SU-DHL-6 (cell line): ENCODE data around the gene FTCD.
"Not testable (repeated sequence)": the region's sequence is repeated elsewhere in the genome, so short reads cannot be mapped to it uniquely, and the experiment has no call there.

Experiments
- H2AFZ ChIP-seq: fragments of 200-600 bp; sonication (generic); 2 replicates; pipeline ENCODE4 v1.6.1; 2014; ENCODE audit warnings: low read depth, mild to moderate bottlenecking, moderate library complexity, mixed read lengths, antibody characterized with exemption, low read length; ENCODE audit not compliant: severe bottlenecking
- H3F3A ChIP-seq: fragments of 200-600 bp; shearing (Covaris generic); 2 replicates; pipeline ENCODE4 v1.6.0; 2016; ENCODE audit warnings: antibody characterized with exemption, mild to moderate bottlenecking; ENCODE audit not compliant: insufficient read depth
- H3K27ac ChIP-seq: fragments of 200-600 bp; sonication (generic); 2 replicates; pipeline ENCODE4 v1.5.1; 2016; ENCODE audit warnings: low read depth, mild to moderate bottlenecking, low read length, moderate library complexity, mixed read lengths
- H3K27me3 ChIP-seq: fragments of 200-600 bp; sonication (generic), shearing (Covaris generic); 2 replicates; pipeline ENCODE4 v1.6.0; 2014; ENCODE audit warnings: mild to moderate bottlenecking, low read length
- H3K36me3 ChIP-seq: fragments of 200-600 bp; sonication (generic); 2 replicates; pipeline ENCODE4 v1.6.1; 2014; ENCODE audit warnings: mild to moderate bottlenecking, low read length, mixed read lengths
- H3K4me2 ChIP-seq: fragments of 300-600, 200-600 bp; shearing (Covaris generic), sonication (generic); 2 replicates; pipeline ENCODE4 v1.6.0; 2014; ENCODE audit warnings: low read length, low read depth, mild to moderate bottlenecking; ENCODE audit not compliant: poor library complexity, severe bottlenecking
- H3K4me3 ChIP-seq: fragments of 200-600 bp; sonication (generic); 2 replicates; pipeline ENCODE4 v1.5.1; 2014; ENCODE audit warnings: antibody characterized with exemption, low read length, mild to moderate bottlenecking, mixed read lengths; ENCODE audit not compliant: insufficient read depth, poor library complexity, severe bottlenecking
- H3K79me2 ChIP-seq: fragments of 200-600 bp; sonication (generic); 2 replicates; pipeline ENCODE4 v1.6.1; 2014; ENCODE audit warnings: mild to moderate bottlenecking, low read length, moderate library complexity; ENCODE audit not compliant: insufficient read depth
- H3K9ac ChIP-seq: fragments of 200-600 bp; sonication (generic); 2 replicates; pipeline ENCODE4 v1.7.0; 2014; ENCODE audit warnings: mild to moderate bottlenecking, low read length
- H3K9me2 ChIP-seq: fragments of 200-600 bp; sonication (generic); replicated peaks from 2 replicates; pipeline ENCODE4 v1.6.1; 2014; ENCODE audit warnings: low read length; ENCODE audit not compliant: insufficient read depth
- H3K9me3 ChIP-seq: fragments of 200-600 bp; sonication (generic); 2 replicates; pipeline ENCODE4 v1.6.1; 2014; ENCODE audit warnings: low read length, mixed read lengths; ENCODE audit not compliant: insufficient read depth
- H4K20me1 ChIP-seq: fragments of 200-600 bp; sonication (generic); 2 replicates; pipeline ENCODE4 v1.6.1; 2014; ENCODE audit warnings: low read depth, mild to moderate bottlenecking, antibody characterized with exemption, low read length, moderate library complexity, mixed read lengths
- EZH2phosphoT487 ChIP-seq: fragments of 200-600 bp; sonication (generic), shearing (Covaris generic); conservative IDR thresholded peaks from 2 replicates; pipeline ENCODE4 v1.6.1; 2018; ENCODE audit warnings: mild to moderate bottlenecking, antibody characterized with exemption, low read length, moderate library complexity, mixed read lengths
- TF ChIP-seq, protein P1 (sequence below): fragments of 200-600 bp; sonication (generic); IDR thresholded peaks from one replicate; pipeline ENCODE4 v1.5.1; 2017; ENCODE audit warnings: antibody characterized with exemption, mild to moderate bottlenecking, low read length, moderate library complexity; ENCODE audit not compliant: insufficient read depth, poor library complexity, severe bottlenecking

Gene FTCD

DNA sequence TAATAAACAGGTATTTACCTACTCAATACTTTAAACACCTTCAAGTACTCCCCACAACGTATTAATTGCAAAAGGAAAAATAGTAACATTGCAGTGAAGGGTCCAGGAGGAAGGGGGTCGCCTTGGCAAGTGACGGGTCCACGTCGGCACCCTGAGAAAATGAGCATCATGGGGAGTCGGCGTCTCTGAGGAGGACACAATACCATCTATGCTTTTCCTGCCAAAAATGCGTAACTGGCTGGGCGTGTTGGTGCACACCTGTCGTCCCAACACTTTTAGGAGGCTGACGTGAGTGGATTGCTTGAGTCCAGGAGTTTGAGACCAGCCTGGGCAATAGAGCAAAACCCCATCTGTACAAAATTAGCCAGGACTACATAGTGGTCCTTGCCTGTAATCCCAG, 7.3 kb downstream of the FTCD start:
- Histone ChIP-seq H3K27ac (no peak overlapping the region), H3K36me3 (no peaks in the 10 kb centered on the region), H2AFZ (no peak overlapping the region), H3F3A (0 out of 2 replicates have a peak, but pooled peaks cover 3% of the 10 kb centered on the region), H4K20me1 (no peaks in the 10 kb centered on the region), H3K9ac (no peak overlapping the region), H3K4me2 (no peak overlapping the region), H3K9me2 (no peaks in the 10 kb centered on the region), H3K9me3 (no peaks in the 10 kb centered on the region), H3K27me3 (no peaks in the 10 kb centered on the region), H3K4me3 (no peak overlapping the region), H3K79me2 (no peaks in the 10 kb centered on the region)
- TF ChIP-seq, protein P1, sequence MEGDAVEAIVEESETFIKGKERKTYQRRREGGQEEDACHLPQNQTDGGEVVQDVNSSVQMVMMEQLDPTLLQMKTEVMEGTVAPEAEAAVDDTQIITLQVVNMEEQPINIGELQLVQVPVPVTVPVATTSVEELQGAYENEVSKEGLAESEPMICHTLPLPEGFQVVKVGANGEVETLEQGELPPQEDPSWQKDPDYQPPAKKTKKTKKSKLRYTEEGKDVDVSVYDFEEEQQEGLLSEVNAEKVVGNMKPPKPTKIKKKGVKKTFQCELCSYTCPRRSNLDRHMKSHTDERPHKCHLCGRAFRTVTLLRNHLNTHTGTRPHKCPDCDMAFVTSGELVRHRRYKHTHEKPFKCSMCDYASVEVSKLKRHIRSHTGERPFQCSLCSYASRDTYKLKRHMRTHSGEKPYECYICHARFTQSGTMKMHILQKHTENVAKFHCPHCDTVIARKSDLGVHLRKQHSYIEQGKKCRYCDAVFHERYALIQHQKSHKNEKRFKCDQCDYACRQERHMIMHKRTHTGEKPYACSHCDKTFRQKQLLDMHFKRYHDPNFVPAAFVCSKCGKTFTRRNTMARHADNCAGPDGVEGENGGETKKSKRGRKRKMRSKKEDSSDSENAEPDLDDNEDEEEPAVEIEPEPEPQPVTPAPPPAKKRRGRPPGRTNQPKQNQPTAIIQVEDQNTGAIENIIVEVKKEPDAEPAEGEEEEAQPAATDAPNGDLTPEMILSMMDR, result no peak
- TF ChIP-seq EZH2phosphoT487, result no peak

DNA sequence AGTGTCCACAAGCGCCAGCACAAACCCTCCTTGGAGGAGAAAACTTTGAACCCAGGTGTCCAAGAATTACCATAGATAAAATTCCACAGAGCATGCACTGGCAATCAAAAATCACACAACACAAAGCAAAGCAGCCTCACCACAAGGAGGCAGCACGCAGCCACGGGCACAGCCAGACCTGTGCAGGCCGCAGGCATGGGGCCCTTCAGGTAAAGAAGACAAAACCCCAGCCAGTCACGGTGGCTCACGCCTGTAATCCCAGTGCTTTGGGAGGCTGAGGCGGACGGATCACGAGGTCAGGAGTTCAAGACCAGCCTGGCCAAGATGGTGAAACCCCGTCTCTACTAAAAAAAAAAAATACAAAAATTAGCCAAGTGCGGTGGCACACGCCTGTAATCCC, 8.0 kb downstream of the FTCD start:
- H4K20me1 ChIP-seq, H3K36me3 ChIP-seq, H3K4me2 ChIP-seq, H3K9me3 ChIP-seq, H3K27me3 ChIP-seq, H3K9ac ChIP-seq, H3K27ac ChIP-seq, H3K9me2 ChIP-seq, H3F3A ChIP-seq, H2AFZ ChIP-seq, H3K4me3 ChIP-seq, H3K79me2 ChIP-seq: not testable (repeated sequence)
- TF ChIP-seq, protein P1, result peak; percentile 34

- H4K20me1 ChIP-seq, result no peaks in the 10 kb centered on the region
- H3K27me3 ChIP-seq, result no peaks in the 10 kb centered on the region
- TF ChIP-seq EZH2phosphoT487, result no peak
- TF ChIP-seq, protein P1, result no peak
- H3K9ac ChIP-seq, result no peak overlapping the region
- no peak overlapping the region for H3K27ac ChIP-seq
- no peaks in the 10 kb centered on the region for H3K9me2 ChIP-seq
- H3K9me3 ChIP-seq, result no peaks in the 10 kb centered on the region
- no peak overlapping the region for H3K4me2 ChIP-seq
- H3K4me3 ChIP-seq, result no peak overlapping the region
- no peak overlapping the region for H2AFZ ChIP-seq
- H3K79me2 ChIP-seq, result no peaks in the 10 kb centered on the region
- no peaks in the 10 kb centered on the region for H3K36me3 ChIP-seq
- H3F3A ChIP-seq, result 0 out of 2 replicates have a peak, but pooled peaks cover 3% of the 10 kb centered on the region
Observed at GRCh38 chr21:46146856-46147255, 8.5 kb downstream of the FTCD start.
